ENCODE data around the gene ACY1.

DNA sequence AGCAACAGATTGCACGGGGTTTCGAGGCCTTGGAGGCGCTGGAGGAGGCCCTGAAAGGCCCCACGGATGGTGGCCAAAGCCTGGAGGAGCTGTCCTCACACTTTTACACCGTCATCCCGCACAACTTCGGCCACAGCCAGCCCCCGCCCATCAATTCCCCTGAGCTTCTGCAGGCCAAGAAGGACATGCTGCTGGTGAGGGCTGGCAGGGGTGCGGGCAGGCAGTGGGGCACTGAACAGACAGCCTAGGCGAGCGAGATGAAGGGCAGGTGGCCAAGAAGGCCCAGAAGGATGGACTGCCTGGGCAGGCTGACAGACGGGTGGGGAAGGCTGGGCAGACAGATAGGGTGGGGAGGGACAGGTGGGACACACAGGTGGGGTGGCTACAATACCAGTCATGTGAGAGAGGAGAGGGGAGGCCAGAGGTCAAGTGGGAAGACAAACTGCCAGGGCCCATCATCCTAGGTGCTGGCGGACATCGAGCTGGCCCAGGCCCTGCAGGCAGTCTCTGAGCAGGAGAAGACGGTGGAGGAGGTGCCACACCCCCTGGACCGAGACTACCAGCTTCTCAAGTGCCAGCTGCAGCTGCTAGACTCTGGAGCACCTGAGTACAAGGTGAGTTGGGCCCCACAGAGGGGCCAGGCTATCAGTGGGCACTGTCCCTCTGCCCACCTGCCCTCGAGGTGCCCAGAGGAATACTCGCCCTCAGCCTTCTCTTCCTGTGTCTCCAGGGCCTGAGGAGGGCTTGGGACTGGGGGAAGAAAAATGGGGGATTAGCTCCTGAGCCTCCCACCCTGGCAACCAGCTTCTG is 38.1 kb upstream of the ACY1 start:
- TF ChIP-seq GLIS3 (CRISPR knock-in tag; IDR thresholded peaks at IDR 0.05) = no peak
- TF ChIP-seq TSHZ2 (CRISPR knock-in tag; IDR thresholded peaks at IDR 0.05) = no peak
- no peak for TF ChIP-seq TOX (CRISPR knock-in tag; IDR thresholded peaks at IDR 0.05; ENCODE audit: borderline replicate concordance)
- TF ChIP-seq, protein P1, sequence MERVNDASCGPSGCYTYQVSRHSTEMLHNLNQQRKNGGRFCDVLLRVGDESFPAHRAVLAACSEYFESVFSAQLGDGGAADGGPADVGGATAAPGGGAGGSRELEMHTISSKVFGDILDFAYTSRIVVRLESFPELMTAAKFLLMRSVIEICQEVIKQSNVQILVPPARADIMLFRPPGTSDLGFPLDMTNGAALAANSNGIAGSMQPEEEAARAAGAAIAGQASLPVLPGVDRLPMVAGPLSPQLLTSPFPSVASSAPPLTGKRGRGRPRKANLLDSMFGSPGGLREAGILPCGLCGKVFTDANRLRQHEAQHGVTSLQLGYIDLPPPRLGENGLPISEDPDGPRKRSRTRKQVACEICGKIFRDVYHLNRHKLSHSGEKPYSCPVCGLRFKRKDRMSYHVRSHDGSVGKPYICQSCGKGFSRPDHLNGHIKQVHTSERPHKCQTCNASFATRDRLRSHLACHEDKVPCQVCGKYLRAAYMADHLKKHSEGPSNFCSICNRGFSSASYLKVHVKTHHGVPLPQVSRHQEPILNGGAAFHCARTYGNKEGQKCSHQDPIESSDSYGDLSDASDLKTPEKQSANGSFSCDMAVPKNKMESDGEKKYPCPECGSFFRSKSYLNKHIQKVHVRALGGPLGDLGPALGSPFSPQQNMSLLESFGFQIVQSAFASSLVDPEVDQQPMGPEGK (CRISPR knock-in tag; IDR thresholded peaks at IDR 0.05; ENCODE audit: borderline replicate concordance) = no peak
- TF ChIP-seq, protein P2, sequence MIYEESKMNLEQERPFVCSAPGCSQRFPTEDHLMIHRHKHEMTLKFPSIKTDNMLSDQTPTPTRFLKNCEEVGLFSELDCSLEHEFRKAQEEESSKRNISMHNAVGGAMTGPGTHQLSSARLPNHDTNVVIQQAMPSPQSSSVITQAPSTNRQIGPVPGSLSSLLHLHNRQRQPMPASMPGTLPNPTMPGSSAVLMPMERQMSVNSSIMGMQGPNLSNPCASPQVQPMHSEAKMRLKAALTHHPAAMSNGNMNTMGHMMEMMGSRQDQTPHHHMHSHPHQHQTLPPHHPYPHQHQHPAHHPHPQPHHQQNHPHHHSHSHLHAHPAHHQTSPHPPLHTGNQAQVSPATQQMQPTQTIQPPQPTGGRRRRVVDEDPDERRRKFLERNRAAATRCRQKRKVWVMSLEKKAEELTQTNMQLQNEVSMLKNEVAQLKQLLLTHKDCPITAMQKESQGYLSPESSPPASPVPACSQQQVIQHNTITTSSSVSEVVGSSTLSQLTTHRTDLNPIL (CRISPR knock-in tag; IDR thresholded peaks at IDR 0.05; ENCODE audit: low read depth) = no peak
